HepG2 (cell line): Measurements from ENCODE around the gene MYEOV. TPM values are rescaled to one million over a fixed set of nuclear protein-coding genes. Genes with fewer than 3 reads are reported as not detected.

ENCODE experiments used
- ATAC-seq: fragments of 200-7000 bp; cut with Tn5 transposase; 3 replicates; pipeline ENCODE4 v1.9.1; 2020; ENCODE audit warnings: mild to moderate bottlenecking, moderate library complexity
- BruUV-seq: library from RNA; stranded (reverse); fragments of 400-500 nt; replicated peaks from 2 replicates; lab custom pipeline; 2021; lab: Mats Ljungman, UMichigan
- CTCF ChIA-PET: fragments of 300-600 bp; formaldehyde crosslinking; extraction: SDS; loops from one replicate; lab custom pipeline; 2021; ENCODE audit warnings: low total read pairs, inconsistent platforms, low intra/inter-chr PET ratio; lab: Yijun Ruan, JAX
- POLR2A ChIA-PET: fragments of 350-600 bp; sonication (Branson Sonifier 250); formaldehyde crosslinking; loops from one replicate; lab custom pipeline; 2020; ENCODE audit warnings: antibody characterized with exemption, inconsistent platforms; lab: Yijun Ruan, JAX
- DNase-seq: peaks from one replicate; pipeline ENCODE4 v3.0.0-alpha.2; 2015; ENCODE audit warnings: low spot score
- FAIRE-seq: peaks from 3 replicates; lab custom pipeline; 2011; peaks lifted over from hg19 to GRCh38; lab: Jason Lieb, UNC
- H2AFZ ChIP-seq: one replicate; pipeline ENCODE4 v1.6.1; 2011; ENCODE audit warnings: low read length, inconsistent platforms
- H3K27ac ChIP-seq: fragments of 300-600 bp; 3 replicates; pipeline ENCODE4 v1.8.0; 2011; ENCODE audit warnings: mixed run types, mild to moderate bottlenecking, mixed read lengths, low read length, inconsistent platforms; ENCODE audit not compliant: insufficient read depth; ENCODE audit errors: extremely low read length
- H3K27me3 ChIP-seq, 2 experiments: fragments of 200-600 bp in 1 of 2; 2 replicates in 1 of 2; 3 replicates in 1 of 2; pipeline versions ENCODE4 v1.6.0 to v1.8.0; 2011; ENCODE audit warnings: low read length in 2 of 2, mild to moderate bottlenecking in 2 of 2, moderate library complexity in 2 of 2, inconsistent platforms in 1 of 2; ENCODE audit not compliant: insufficient read depth in 2 of 2, control insufficient read depth in 1 of 2
- H3K36me3 ChIP-seq, 2 experiments: fragments of 200-600 bp in 1 of 2; replicated peaks in 1 of 2; 2 replicates in 1 of 2; 3 replicates in 1 of 2; pipeline versions ENCODE4 v1.5.1 to v1.8.0; 2011; ENCODE audit warnings: low read length in 2 of 2, inconsistent platforms in 1 of 2; ENCODE audit not compliant: insufficient read depth in 2 of 2, control insufficient read depth in 1 of 2
- H3K4me1 ChIP-seq: 2 replicates; pipeline ENCODE4 v1.5.1; 2012; ENCODE audit warnings: low read length, inconsistent platforms; ENCODE audit not compliant: insufficient read depth
- H3K4me2 ChIP-seq: 2 replicates; pipeline ENCODE4 v1.6.0; 2011; ENCODE audit warnings: low read depth, low read length, inconsistent platforms
- H3K4me3 ChIP-seq, 3 experiments: fragments of 200-600 bp in 1 of 3; sonication (generic), shearing (Covaris generic) in 1 of 3; replicated peaks in 1 of 3; 2 replicates each; pipeline ENCODE4 v1.5.1; 2011 to 2016; ENCODE audit warnings: low read length in 3 of 3, inconsistent platforms in 2 of 3, low read depth in 2 of 3, mild to moderate bottlenecking in 2 of 3, control low read depth in 1 of 3, mixed read lengths in 1 of 3; ENCODE audit not compliant: insufficient read depth in 1 of 3
- H3K79me2 ChIP-seq: one replicate; pipeline ENCODE4 v1.6.1; 2011; ENCODE audit warnings: low read length, inconsistent platforms; ENCODE audit not compliant: insufficient read depth
- H3K9ac ChIP-seq: 2 replicates; pipeline ENCODE4 v1.6.0; 2011; ENCODE audit warnings: mild to moderate bottlenecking, low read depth, low read length, inconsistent platforms; ENCODE audit not compliant: insufficient read depth
- H3K9me3 ChIP-seq: 2 replicates; pipeline ENCODE4 v1.5.1; 2012; ENCODE audit warnings: mild to moderate bottlenecking, low read length
- H4K20me1 ChIP-seq: 2 replicates; pipeline ENCODE4 v1.6.0; 2011; ENCODE audit warnings: inconsistent platforms, mild to moderate bottlenecking, low read length, moderate library complexity; ENCODE audit not compliant: insufficient read depth
- ATAD3A ChIP-seq: sonication (generic); formaldehyde crosslinking; IDR thresholded peaks from 2 replicates; pipeline ENCODE4 v1.4.0; 2020; ENCODE audit warnings: missing genetic modification reagents
- BRCA1 ChIP-seq: sonication (generic); formaldehyde crosslinking; IDR thresholded peaks from 2 replicates; pipeline ENCODE4 v1.4.0; 2020; ENCODE audit warnings: missing genetic modification reagents
- CHD2 ChIP-seq: IDR thresholded peaks from 2 replicates; pipeline ENCODE4 v1.6.1; 2011; ENCODE audit warnings: low read depth, low read length, improper control_type of control experiment
- FOSL1 ChIP-seq: sonication (generic); formaldehyde crosslinking; IDR thresholded peaks from 2 replicates; pipeline ENCODE4 v1.9.0; 2021; ENCODE audit warnings: missing genetic modification reagents, borderline replicate concordance
- KLF12 ChIP-seq: sonication (generic); formaldehyde crosslinking; IDR thresholded peaks from 2 replicates; pipeline ENCODE4 v1.4.0; 2020; ENCODE audit warnings: missing genetic modification reagents, borderline replicate concordance
- MYNN ChIP-seq: sonication (generic); formaldehyde crosslinking; IDR thresholded peaks from 2 replicates; pipeline ENCODE4 v1.4.0; 2020; ENCODE audit warnings: mild to moderate bottlenecking, low read depth, missing genetic modification reagents
- NPAS2 ChIP-seq: sonication (generic); formaldehyde crosslinking; IDR thresholded peaks from 2 replicates; pipeline ENCODE4 v1.8.0; 2022; ENCODE audit warnings: mild to moderate bottlenecking, missing genetic modification reagents, borderline replicate concordance
- POLR2G ChIP-seq: fragments of 200-400 bp; formaldehyde crosslinking; IDR thresholded peaks from 2 replicates; pipeline ENCODE4 v1.6.1; 2018; ENCODE audit warnings: mild to moderate bottlenecking, low read depth, low read length, moderate library complexity
- RARG ChIP-seq: sonication (generic); formaldehyde crosslinking; IDR thresholded peaks from 2 replicates; pipeline ENCODE4 v1.4.0; 2020; ENCODE audit warnings: low read depth, mild to moderate bottlenecking, missing genetic modification reagents
- ZNF546 ChIP-seq: sonication (generic); formaldehyde crosslinking; conservative IDR thresholded peaks from 2 replicates; pipeline ENCODE4 v1.8.1; 2023; ENCODE audit warnings: mild to moderate bottlenecking, missing genetic modification reagents
- WGBS: methylation state at CpG from one replicate; pipeline ENCODE4 v1.1.6; 2017; ENCODE audit warnings: low lambda C conversion rate; 5-methylcytosine and 5-hydroxymethylcytosine counted together
- in situ Hi-C: cut with HindIII; loops from 2 replicates; pipeline ENCODE4 v1.10.0; 2017; ENCODE audit warnings: low pct_unique_long_range_greater_than_20kb; ENCODE audit not compliant: extremely low pct_ligation_motif_present
- intact Hi-C: fragments of 100-400 bp; cut with micrococcal nuclease; formaldehyde crosslinking; loops from one replicate; pipeline ENCODE4 v1.10.0; 2022; ENCODE audit not compliant: unreplicated experiment
- polyA plus RNA-seq, 8 experiments: library from polyadenylated mRNA; depleted of rRNA in 3 of 8; stranded (reverse) in 7 of 8; unstranded in 1 of 8; fragments of >200 nt; fragmentation: Illumina TruSeq in 4 of 8; extraction: Trizol in 4 of 8; gene quantifications; 2 replicates each; pipeline versions ENCODE4 v1.2.1 to v1.2.3, GENCODE V29; 2011 to 2016; ENCODE audit warnings: low read depth in 4 of 8, missing spikeins in 1 of 8, mixed read lengths in 1 of 8; ENCODE audit not compliant: insufficient read depth in 1 of 8
- total RNA-seq, 5 experiments: library from RNA; depleted of rRNA; stranded (reverse); fragments of >200 nt; fragmentation: Illumina TruSeq; extraction: Trizol; gene quantifications; 2 replicates each; pipeline ENCODE4 v1.2.3, GENCODE V29; 2016; ENCODE audit warnings: low read depth in 1 of 5
- TF ChIP-seq, protein P1 (sequence below): sonication (generic); formaldehyde crosslinking; conservative IDR thresholded peaks from 2 replicates; pipeline ENCODE4 v1.8.0; 2022; ENCODE audit warnings: mild to moderate bottlenecking, moderate library complexity, missing genetic modification reagents
- TF ChIP-seq, protein P2 (sequence below): IDR thresholded peaks from 2 replicates; pipeline ENCODE4 v1.6.1; 2016; ENCODE audit warnings: missing compliant biosample characterization, missing genetic modification reagents, borderline replicate concordance
- TF ChIP-seq, protein P3 (sequence below): sonication (generic); formaldehyde crosslinking; conservative IDR thresholded peaks from 2 replicates; pipeline ENCODE4 v1.8.0; 2022; ENCODE audit warnings: low read depth, missing genetic modification reagents
- TF ChIP-seq, protein P4 (sequence below): sonication (generic); formaldehyde crosslinking; IDR thresholded peaks from 2 replicates; pipeline ENCODE4 v1.4.0; 2020; ENCODE audit warnings: mild to moderate bottlenecking, missing genetic modification reagents
- TF ChIP-seq, protein P5 (sequence below): sonication (generic); IDR thresholded peaks from 2 replicates; pipeline ENCODE4 v1.6.1; 2016; ENCODE audit warnings: low read depth, borderline replicate concordance

Gene MYEOV
- total and polyA plus RNA-seq, 2 of the 13 experiments (the other 11 are each of a cell fraction or from before 2014, with no cell fraction given), result 0.33 to 1.8 TPM

DNA sequence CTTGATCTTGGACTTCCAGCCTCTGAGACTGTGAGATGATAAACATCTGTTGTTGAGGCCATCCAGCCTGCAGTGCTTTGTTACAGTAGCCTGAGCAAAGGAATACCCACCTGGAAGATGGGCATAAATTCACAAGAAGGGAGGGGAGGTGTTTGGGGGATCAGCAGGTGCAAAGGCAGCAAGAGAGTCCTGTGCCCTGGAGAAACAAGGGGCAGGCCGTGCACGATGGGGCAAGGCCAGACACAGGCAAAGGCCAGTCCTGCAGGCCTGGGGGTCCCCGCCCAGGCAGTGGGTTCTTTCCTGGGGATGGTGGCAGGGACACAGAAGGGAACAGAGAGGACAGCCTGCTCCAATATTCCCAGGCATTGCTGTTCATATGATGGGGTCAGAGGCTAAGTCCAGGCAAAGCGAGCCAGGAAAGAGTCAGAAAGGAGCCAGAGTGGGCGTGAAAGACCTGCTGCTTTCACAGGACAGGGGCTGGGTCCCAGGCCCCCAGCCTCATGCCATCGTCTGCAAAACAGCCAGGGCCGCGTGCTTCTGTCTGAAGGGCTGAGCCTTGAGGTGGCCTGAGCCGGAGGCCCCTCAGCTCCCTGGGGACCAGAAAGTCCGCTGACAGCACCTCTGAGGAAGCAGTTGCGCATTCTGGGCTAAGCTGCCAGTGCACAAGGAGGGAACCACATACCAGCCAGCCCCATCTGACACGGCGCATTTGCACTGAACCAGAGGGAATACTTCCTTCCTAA lies 48.8 kb downstream of the MYEOV start:
- TF ChIP-seq, protein P1, sequence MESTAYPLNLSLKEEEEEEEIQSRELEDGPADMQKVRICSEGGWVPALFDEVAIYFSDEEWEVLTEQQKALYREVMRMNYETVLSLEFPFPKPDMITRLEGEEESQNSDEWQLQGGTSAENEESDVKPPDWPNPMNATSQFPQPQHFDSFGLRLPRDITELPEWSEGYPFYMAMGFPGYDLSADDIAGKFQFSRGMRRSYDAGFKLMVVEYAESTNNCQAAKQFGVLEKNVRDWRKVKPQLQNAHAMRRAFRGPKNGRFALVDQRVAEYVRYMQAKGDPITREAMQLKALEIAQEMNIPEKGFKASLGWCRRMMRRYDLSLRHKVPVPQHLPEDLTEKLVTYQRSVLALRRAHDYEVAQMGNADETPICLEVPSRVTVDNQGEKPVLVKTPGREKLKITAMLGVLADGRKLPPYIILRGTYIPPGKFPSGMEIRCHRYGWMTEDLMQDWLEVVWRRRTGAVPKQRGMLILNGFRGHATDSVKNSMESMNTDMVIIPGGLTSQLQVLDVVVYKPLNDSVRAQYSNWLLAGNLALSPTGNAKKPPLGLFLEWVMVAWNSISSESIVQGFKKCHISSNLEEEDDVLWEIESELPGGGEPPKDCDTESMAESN (CRISPR knock-in tag), result no peak
- no peak for TF ChIP-seq POLR2G
- TF ChIP-seq ATAD3A, result no peak
- no peak for TF ChIP-seq CHD2
- TF ChIP-seq, protein P2, sequence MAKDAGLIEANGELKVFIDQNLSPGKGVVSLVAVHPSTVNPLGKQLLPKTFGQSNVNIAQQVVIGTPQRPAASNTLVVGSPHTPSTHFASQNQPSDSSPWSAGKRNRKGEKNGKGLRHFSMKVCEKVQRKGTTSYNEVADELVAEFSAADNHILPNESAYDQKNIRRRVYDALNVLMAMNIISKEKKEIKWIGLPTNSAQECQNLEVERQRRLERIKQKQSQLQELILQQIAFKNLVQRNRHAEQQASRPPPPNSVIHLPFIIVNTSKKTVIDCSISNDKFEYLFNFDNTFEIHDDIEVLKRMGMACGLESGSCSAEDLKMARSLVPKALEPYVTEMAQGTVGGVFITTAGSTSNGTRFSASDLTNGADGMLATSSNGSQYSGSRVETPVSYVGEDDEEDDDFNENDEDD, result no peak
- TF ChIP-seq NPAS2 (CRISPR knock-in tag), result no peak
- no peak for TF ChIP-seq BRCA1
- TF ChIP-seq, protein P3, sequence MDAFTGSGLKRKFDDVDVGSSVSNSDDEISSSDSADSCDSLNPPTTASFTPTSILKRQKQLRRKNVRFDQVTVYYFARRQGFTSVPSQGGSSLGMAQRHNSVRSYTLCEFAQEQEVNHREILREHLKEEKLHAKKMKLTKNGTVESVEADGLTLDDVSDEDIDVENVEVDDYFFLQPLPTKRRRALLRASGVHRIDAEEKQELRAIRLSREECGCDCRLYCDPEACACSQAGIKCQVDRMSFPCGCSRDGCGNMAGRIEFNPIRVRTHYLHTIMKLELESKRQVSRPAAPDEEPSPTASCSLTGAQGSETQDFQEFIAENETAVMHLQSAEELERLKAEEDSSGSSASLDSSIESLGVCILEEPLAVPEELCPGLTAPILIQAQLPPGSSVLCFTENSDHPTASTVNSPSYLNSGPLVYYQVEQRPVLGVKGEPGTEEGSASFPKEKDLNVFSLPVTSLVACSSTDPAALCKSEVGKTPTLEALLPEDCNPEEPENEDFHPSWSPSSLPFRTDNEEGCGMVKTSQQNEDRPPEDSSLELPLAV (CRISPR knock-in tag), result no peak
- TF ChIP-seq RARG (CRISPR knock-in tag), result no peak
- no peak for TF ChIP-seq MYNN (CRISPR knock-in tag)
- TF ChIP-seq KLF12 (CRISPR knock-in tag), result no peak
- TF ChIP-seq ZNF546 (CRISPR knock-in tag), result no peak
- TF ChIP-seq, protein P4, sequence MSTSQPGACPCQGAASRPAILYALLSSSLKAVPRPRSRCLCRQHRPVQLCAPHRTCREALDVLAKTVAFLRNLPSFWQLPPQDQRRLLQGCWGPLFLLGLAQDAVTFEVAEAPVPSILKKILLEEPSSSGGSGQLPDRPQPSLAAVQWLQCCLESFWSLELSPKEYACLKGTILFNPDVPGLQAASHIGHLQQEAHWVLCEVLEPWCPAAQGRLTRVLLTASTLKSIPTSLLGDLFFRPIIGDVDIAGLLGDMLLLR (CRISPR knock-in tag), result no peak
- TF ChIP-seq, protein P5, sequence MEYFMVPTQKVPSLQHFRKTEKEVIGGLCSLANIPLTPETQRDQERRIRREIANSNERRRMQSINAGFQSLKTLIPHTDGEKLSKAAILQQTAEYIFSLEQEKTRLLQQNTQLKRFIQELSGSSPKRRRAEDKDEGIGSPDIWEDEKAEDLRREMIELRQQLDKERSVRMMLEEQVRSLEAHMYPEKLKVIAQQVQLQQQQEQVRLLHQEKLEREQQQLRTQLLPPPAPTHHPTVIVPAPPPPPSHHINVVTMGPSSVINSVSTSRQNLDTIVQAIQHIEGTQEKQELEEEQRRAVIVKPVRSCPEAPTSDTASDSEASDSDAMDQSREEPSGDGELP, result no peak
- no peak for TF ChIP-seq FOSL1
- in situ Hi-C loops, result no loop called here
- Histone ChIP-seq H3K4me3 (no peak overlapping the region), H3K4me1 (peaks cover 3% of the 10 kb centered on the region), H3K79me2 (no peaks in the 10 kb centered on the region), H3K27ac (no peak overlapping the region), H2AFZ (no peak overlapping the region), H3K36me3 (no peaks in the 10 kb centered on the region), H3K4me2 (no peak overlapping the region), H3K27me3 (peaks cover 0 to 8% of the 10 kb centered on the region in 2 experiments; a peak in 1 of 5 replicates), H3K9ac (no peak overlapping the region), H4K20me1 (no peaks in the 10 kb centered on the region), H3K9me3 (no peaks in the 10 kb centered on the region)
- ChIA-PET POLR2A (no interaction called here), CTCF (no interaction called here)
- ATAC-seq (no peak), DNase-seq (no peak), FAIRE-seq (no peak)
- intact Hi-C loops, result no loop called here
- no TSS peak for BruUV-seq
- WGBS, result 30% methylated on average over 9 of the region's 13 CpGs
